GM23338 (cell line): Measurements from ENCODE around the gene PKNOX2. TPM values are rescaled to one million over a fixed set of nuclear protein-coding genes. Genes with fewer than 3 reads are reported as not detected.

Experiments
- ATAC-seq: fragments of 200-7000 bp; cut with Tn5 transposase; 3 replicates; pipeline ENCODE4 v1.9.1; 2020
- DNase-seq: peaks from one replicate; pipeline ENCODE4 v3.0.0-alpha.2; 2015; ENCODE audit warnings: low spot score
- H2AFZ ChIP-seq: fragments of 200-600 bp; sonication (generic); 2 replicates; pipeline ENCODE4 v1.8.0; 2016; ENCODE audit warnings: antibody characterized with exemption, mild to moderate bottlenecking, moderate library complexity
- H3F3A ChIP-seq: fragments of 200-600 bp; sonication (generic); replicated peaks from 2 replicates; pipeline ENCODE4 v1.8.0; 2017; ENCODE audit warnings: antibody characterized with exemption, mixed run types, low read depth
- H3K27ac ChIP-seq: fragments of 200-600 bp; sonication (generic); 2 replicates; pipeline ENCODE4 v1.6.1; 2016; ENCODE audit warnings: low read depth
- H3K27me3 ChIP-seq: fragments of 200-600 bp; sonication (generic); 2 replicates; pipeline ENCODE4 v1.8.0; 2016; ENCODE audit warnings: mild to moderate bottlenecking, mixed run types, moderate library complexity; ENCODE audit not compliant: insufficient read depth
- H3K36me3 ChIP-seq: fragments of 200-600 bp; sonication (generic); 2 replicates; pipeline ENCODE4 v1.8.0; 2016; ENCODE audit warnings: mild to moderate bottlenecking; ENCODE audit not compliant: insufficient read depth
- H3K4me1 ChIP-seq: fragments of 200-600 bp; sonication (generic); 2 replicates; pipeline ENCODE4 v1.8.0; 2016; ENCODE audit warnings: mild to moderate bottlenecking, moderate library complexity; ENCODE audit not compliant: insufficient read depth
- H3K4me2 ChIP-seq: fragments of 200-600 bp; sonication (generic); 2 replicates; pipeline ENCODE4 v1.7.1; 2017; ENCODE audit warnings: mixed run types
- H3K4me3 ChIP-seq: fragments of 200-600 bp; sonication (generic); 2 replicates; pipeline ENCODE4 v1.6.1; 2016; ENCODE audit warnings: mixed run types
- H3K79me2 ChIP-seq: fragments of 200-600 bp; sonication (generic); replicated peaks from 2 replicates; pipeline ENCODE4 v1.8.0; 2017; ENCODE audit warnings: mild to moderate bottlenecking; ENCODE audit not compliant: insufficient read depth
- H3K9me2 ChIP-seq: fragments of 200-600 bp; sonication (generic); 2 replicates; pipeline ENCODE4 v1.8.0; 2017; ENCODE audit not compliant: insufficient read depth
- H4K20me1 ChIP-seq: fragments of 200-600 bp; sonication (generic); replicated peaks from 2 replicates; pipeline ENCODE4 v1.8.0; 2017; ENCODE audit warnings: mild to moderate bottlenecking; ENCODE audit not compliant: insufficient read depth
- H3K27ac Mint-ChIP-seq: 2 replicates; pipeline ENCODE4 v1.8.0; 2020; ENCODE audit warnings: inconsistent platforms, mild to moderate bottlenecking, moderate library complexity, mixed read lengths
- H3K27me3 Mint-ChIP-seq: 3 replicates; pipeline ENCODE4 v1.8.0; 2022; ENCODE audit warnings: low read depth, mild to moderate bottlenecking, moderate library complexity, mixed read lengths, inconsistent platforms; ENCODE audit not compliant: insufficient read depth, poor library complexity
- H3K36me3 Mint-ChIP-seq: 3 replicates; pipeline ENCODE4 v1.8.0; 2021; ENCODE audit warnings: low read depth, mild to moderate bottlenecking, inconsistent platforms, moderate library complexity, mixed read lengths
- H3K4me1 Mint-ChIP-seq: 3 replicates; pipeline ENCODE4 v1.8.0; 2020; ENCODE audit warnings: mild to moderate bottlenecking, inconsistent platforms, mixed read lengths
- H3K4me3 Mint-ChIP-seq: 3 replicates; pipeline ENCODE4 v1.8.0; 2021; ENCODE audit warnings: moderate library complexity, mild to moderate bottlenecking, inconsistent platforms, mixed read lengths
- H3K9me3 Mint-ChIP-seq: 3 replicates; pipeline ENCODE4 v1.8.0; 2020; ENCODE audit warnings: moderate library complexity, mild to moderate bottlenecking, inconsistent platforms, mixed read lengths
- CREB1 ChIP-seq: fragments of 250-450 bp; sonication (Bioruptor Pico); IDR thresholded peaks from 2 replicates; pipeline ENCODE4 v1.5.0; 2020; ENCODE audit warnings: low read depth, mild to moderate bottlenecking, moderate library complexity
- CTCF ChIP-seq, 2 experiments: fragments of 200-600 bp in 1 of 2; sonication (generic) in 1 of 2; conservative IDR thresholded peaks; 2 replicates each; pipeline versions ENCODE4 v1.5.1 to v1.6.1; 2016 to 2017; ENCODE audit warnings: antibody characterized with exemption in 2 of 2, low read depth in 2 of 2, mild to moderate bottlenecking in 2 of 2, moderate library complexity in 1 of 2
- ETS1 ChIP-seq: IDR thresholded peaks from 2 replicates; pipeline ENCODE4 v1.6.1; 2016; ENCODE audit warnings: antibody characterized with exemption
- EZH2 ChIP-seq: fragments of 200-600 bp; sonication (generic); IDR thresholded peaks from one replicate; pipeline ENCODE4 v1.8.0; 2017; ENCODE audit warnings: antibody characterized with exemption, mild to moderate bottlenecking, low read depth; ENCODE audit not compliant: unreplicated experiment
- EZH2phosphoT487 ChIP-seq: fragments of 200-600 bp; sonication (generic); IDR thresholded peaks from one replicate; pipeline ENCODE4 v1.8.1; 2018; ENCODE audit warnings: antibody characterized with exemption; ENCODE audit not compliant: unreplicated experiment
- JUNB ChIP-seq: IDR thresholded peaks from one replicate; pipeline ENCODE4 v1.6.1; 2016; ENCODE audit warnings: antibody characterized with exemption; ENCODE audit not compliant: unreplicated experiment
- NANOG ChIP-seq: IDR thresholded peaks from 2 replicates; pipeline ENCODE4 v1.6.1; 2016; ENCODE audit warnings: antibody characterized with exemption, borderline replicate concordance
- POLR2AphosphoS5 ChIP-seq: IDR thresholded peaks from 2 replicates; pipeline ENCODE4 v1.6.1; 2016; ENCODE audit warnings: antibody characterized with exemption, low read depth
- REST ChIP-seq: IDR thresholded peaks from one replicate; pipeline ENCODE4 v1.6.1; 2018; ENCODE audit warnings: antibody characterized with exemption; ENCODE audit not compliant: unreplicated experiment
- STAT1 ChIP-seq: IDR thresholded peaks from one replicate; pipeline ENCODE4 v1.6.1; 2016; ENCODE audit warnings: antibody characterized with exemption; ENCODE audit not compliant: unreplicated experiment
- ZNF114 ChIP-seq: fragments of 250-450 bp; sonication (Bioruptor Pico); IDR thresholded peaks from 2 replicates; pipeline ENCODE4 v1.5.0; 2020; ENCODE audit warnings: mild to moderate bottlenecking, moderate library complexity
- ZNF331 ChIP-seq: fragments of 250-450 bp; sonication (Bioruptor Pico); IDR thresholded peaks from 2 replicates; pipeline ENCODE4 v1.5.0; 2020; ENCODE audit warnings: low read depth, mild to moderate bottlenecking, moderate library complexity
- polyA plus RNA-seq: library from polyadenylated mRNA; unstranded; fragments of >200 nt; fragmentation: Nextera tagmentation; extraction: Ambion mirVana; gene quantifications from 2 replicates; pipeline ENCODE4 v1.2.1, GENCODE V29; 2016
- total RNA-seq: library from RNA; depleted of rRNA; stranded (reverse); fragments of >200 nt; shearing (Covaris generic); gene quantifications from 2 replicates; pipeline ENCODE4 v1.2.3, GENCODE V29; 2014

PKNOX2 gene
- total and polyA plus RNA-seq, 2 experiments from 2014 or later: 0.42 to 0.83 TPM

GRCh38 chr11:125370561-125371389, 206.2 kb downstream of the PKNOX2 start (continued):
- TF ChIP-seq REST (no peak), STAT1 (no peak), ZNF331 (CRISPR knock-in tag) (no peak), POLR2AphosphoS5 (no peak), CTCF (conservative IDR thresholded peaks at IDR 0.05; ENCODE audit: low read depth in 2 of 2) (no peak), CREB1 (CRISPR knock-in tag) (no peak), ZNF114 (CRISPR knock-in tag) (no peak), EZH2 (no peak), EZH2phosphoT487 (no peak)

- H3K27me3 ChIP-seq: no peaks in the 10 kb centered on the region
- no peaks in the 10 kb centered on the region for H4K20me1 ChIP-seq
- peak; percentile 90 for ATAC-seq
- peaks cover 8% of the 10 kb centered on the region; the same call in 1 of the 2 replicates for H3F3A ChIP-seq
- peaks cover 52% of the 10 kb centered on the region for H3K4me1 Mint-ChIP-seq
- 0 out of 2 replicates have a peak, but pooled peaks cover 7% of the 10 kb centered on the region for H3K9me2 ChIP-seq
- peak overlapping the region; percentile 45 for H3K4me3 ChIP-seq
- peaks cover 17% of the 10 kb centered on the region for H3K27me3 Mint-ChIP-seq
- peak overlapping the region; percentile 25; the same call in 1 of the 2 replicates for H2AFZ ChIP-seq
- H3K4me1 ChIP-seq: peaks cover 27% of the 10 kb centered on the region
- H3K36me3 Mint-ChIP-seq: no peaks in the 10 kb centered on the region; the same call in 2 of the 3 replicates
- H3K4me2 ChIP-seq: peak overlapping the region; percentile 76
- peak overlapping the region; percentile 67 for H3K4me3 Mint-ChIP-seq
- peak overlapping the region; percentile 71 for H3K27ac ChIP-seq
- DNase-seq: peak; percentile 98
- TF ChIP-seq POLR2AphosphoS5: peak; percentile 45; the same call in 1 of the 2 replicates
- no peak for TF ChIP-seq STAT1
- no peak for TF ChIP-seq NANOG
- TF ChIP-seq ZNF114 (CRISPR knock-in tag): no peak
- TF ChIP-seq CTCF (conservative IDR thresholded peaks at IDR 0.05; ENCODE audit: low read depth in 2 of 2): peak in 1 of 2 experiments; percentile 29; a peak in 1 of 4 replicates
- 0 out of 2 replicates have a peak, but pooled peaks have one; percentile 41 for TF ChIP-seq ZNF331 (CRISPR knock-in tag)
- no peak for TF ChIP-seq JUNB
- TF ChIP-seq REST: no peak
- TF ChIP-seq EZH2phosphoT487: no peak
- TF ChIP-seq CREB1 (CRISPR knock-in tag): peak; percentile 30; the same call in 1 of the 2 replicates
- peak; percentile 50 for TF ChIP-seq ETS1
- no peaks in the 10 kb centered on the region for H3K9me3 Mint-ChIP-seq
- H3K27ac Mint-ChIP-seq: peak overlapping the region; percentile 89
- H3K36me3 ChIP-seq: no peaks in the 10 kb centered on the region
- no peaks in the 10 kb centered on the region for H3K79me2 ChIP-seq
Measured at GRCh38 chr11:125371431-125371935, 206.9 kb downstream of the PKNOX2 start.
